ENCODE measurements around the gene SOX13. TPM values are rescaled to one million over a fixed set of nuclear protein-coding genes. Genes with fewer than 3 reads are reported as not detected.

SOX13 gene
- total RNA-seq, 1 experiment from 2014 or later: 53.0 TPM

DNA sequence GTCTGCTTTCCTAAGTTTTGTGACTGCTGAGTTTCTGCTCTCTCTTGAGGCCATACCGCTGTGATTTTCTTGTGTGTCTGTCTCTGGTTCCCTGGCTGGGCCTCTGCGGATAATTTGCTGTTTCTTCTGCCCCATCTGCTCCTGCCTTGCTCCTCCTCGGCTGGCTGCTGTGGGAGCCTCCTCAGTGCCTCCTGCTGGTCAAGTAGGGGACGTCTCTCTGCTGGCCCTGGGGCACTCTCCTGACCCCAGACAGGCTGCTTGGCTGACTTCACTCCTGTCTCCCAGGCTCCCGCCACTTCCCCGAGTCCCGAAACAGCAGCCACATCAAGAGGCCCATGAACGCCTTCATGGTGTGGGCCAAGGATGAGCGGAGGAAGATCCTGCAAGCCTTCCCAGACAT is 50.5 kb downstream of the SOX13 start:
- POLR2A ChIA-PET: no interaction called here
- H3K27me3 ChIP-seq (ENCODE audit: control insufficient read depth, insufficient read depth, low read length): no peaks in the 10 kb centered on the region
- no peaks in the 10 kb centered on the region for H3K9me3 ChIP-seq (ENCODE audit: control insufficient read depth, insufficient read depth, low read depth, low read length)
- in situ Hi-C loops (cut with HindIII; ENCODE audit: low pct_unique_long_range_greater_than_20kb, low sequenced_read_pairs): no loop called here
- CTCF ChIA-PET: no interaction called here
- TF ChIP-seq POLR2AphosphoS5 (IDR thresholded peaks at IDR 0.05; ENCODE audit: low read depth, low read length): no peak
- no peak for TF ChIP-seq TCF7L2 (IDR thresholded peaks at IDR 0.05; ENCODE audit: low read depth, low read length)
- TF ChIP-seq, protein P1, sequence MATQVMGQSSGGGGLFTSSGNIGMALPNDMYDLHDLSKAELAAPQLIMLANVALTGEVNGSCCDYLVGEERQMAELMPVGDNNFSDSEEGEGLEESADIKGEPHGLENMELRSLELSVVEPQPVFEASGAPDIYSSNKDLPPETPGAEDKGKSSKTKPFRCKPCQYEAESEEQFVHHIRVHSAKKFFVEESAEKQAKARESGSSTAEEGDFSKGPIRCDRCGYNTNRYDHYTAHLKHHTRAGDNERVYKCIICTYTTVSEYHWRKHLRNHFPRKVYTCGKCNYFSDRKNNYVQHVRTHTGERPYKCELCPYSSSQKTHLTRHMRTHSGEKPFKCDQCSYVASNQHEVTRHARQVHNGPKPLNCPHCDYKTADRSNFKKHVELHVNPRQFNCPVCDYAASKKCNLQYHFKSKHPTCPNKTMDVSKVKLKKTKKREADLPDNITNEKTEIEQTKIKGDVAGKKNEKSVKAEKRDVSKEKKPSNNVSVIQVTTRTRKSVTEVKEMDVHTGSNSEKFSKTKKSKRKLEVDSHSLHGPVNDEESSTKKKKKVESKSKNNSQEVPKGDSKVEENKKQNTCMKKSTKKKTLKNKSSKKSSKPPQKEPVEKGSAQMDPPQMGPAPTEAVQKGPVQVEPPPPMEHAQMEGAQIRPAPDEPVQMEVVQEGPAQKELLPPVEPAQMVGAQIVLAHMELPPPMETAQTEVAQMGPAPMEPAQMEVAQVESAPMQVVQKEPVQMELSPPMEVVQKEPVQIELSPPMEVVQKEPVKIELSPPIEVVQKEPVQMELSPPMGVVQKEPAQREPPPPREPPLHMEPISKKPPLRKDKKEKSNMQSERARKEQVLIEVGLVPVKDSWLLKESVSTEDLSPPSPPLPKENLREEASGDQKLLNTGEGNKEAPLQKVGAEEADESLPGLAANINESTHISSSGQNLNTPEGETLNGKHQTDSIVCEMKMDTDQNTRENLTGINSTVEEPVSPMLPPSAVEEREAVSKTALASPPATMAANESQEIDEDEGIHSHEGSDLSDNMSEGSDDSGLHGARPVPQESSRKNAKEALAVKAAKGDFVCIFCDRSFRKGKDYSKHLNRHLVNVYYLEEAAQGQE (IDR thresholded peaks at IDR 0.05; ENCODE audit: insufficient read depth in 1 of 2, low read depth in 2 of 2, low read length in 1 of 2): no peak
- TF ChIP-seq SIN3A (IDR thresholded peaks at IDR 0.05; ENCODE audit: borderline replicate concordance, insufficient read depth, low read depth, low read length): no peak
- TF ChIP-seq, protein P2, sequence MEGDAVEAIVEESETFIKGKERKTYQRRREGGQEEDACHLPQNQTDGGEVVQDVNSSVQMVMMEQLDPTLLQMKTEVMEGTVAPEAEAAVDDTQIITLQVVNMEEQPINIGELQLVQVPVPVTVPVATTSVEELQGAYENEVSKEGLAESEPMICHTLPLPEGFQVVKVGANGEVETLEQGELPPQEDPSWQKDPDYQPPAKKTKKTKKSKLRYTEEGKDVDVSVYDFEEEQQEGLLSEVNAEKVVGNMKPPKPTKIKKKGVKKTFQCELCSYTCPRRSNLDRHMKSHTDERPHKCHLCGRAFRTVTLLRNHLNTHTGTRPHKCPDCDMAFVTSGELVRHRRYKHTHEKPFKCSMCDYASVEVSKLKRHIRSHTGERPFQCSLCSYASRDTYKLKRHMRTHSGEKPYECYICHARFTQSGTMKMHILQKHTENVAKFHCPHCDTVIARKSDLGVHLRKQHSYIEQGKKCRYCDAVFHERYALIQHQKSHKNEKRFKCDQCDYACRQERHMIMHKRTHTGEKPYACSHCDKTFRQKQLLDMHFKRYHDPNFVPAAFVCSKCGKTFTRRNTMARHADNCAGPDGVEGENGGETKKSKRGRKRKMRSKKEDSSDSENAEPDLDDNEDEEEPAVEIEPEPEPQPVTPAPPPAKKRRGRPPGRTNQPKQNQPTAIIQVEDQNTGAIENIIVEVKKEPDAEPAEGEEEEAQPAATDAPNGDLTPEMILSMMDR (IDR thresholded peaks at IDR 0.05): no peak
- intact Hi-C loops (cut with micrococcal nuclease; ENCODE audit: unreplicated experiment): loop anchor here (5.0 kb wide), 1 partner anchor 46 kb away; no protein-coding TSS in a partner anchor
- no peak for DNase-seq (ENCODE audit: low read depth, low spot score)
- H3K27ac ChIP-seq (ENCODE audit: low read length): no peak overlapping the region
- H3K36me3 ChIP-seq (ENCODE audit: control insufficient read depth, insufficient read depth, low read length): peaks cover 3% of the 10 kb centered on the region
- ATAC-seq: no peak
- no TSS peak for BruUV-seq (replicated peaks)
- peaks cover 5% of the 10 kb centered on the region for H3K4me1 ChIP-seq (ENCODE audit: control insufficient read depth, insufficient read depth, low read length)
- no peak overlapping the region for H3K4me3 ChIP-seq (ENCODE audit: low read depth in 2 of 2, low read length in 2 of 2)

DNA sequence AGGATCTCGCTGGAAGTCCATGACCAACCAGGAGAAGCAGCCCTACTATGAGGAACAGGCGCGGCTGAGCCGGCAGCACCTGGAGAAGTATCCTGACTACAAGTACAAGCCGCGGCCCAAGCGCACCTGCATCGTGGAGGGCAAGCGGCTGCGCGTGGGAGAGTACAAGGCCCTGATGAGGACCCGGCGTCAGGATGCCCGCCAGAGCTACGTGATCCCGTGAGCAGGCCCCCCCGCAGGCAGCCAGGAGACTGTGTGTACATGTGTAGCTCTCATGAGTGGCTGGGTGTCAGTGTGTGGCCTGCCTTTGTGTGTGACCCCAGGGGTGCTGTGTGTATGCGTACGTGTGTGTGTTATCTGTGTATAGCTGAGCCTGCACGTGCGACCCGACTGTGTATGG is 51.7 kb downstream of the SOX13 start:
- intact Hi-C loops (cut with micrococcal nuclease; ENCODE audit: unreplicated experiment): loop anchor here (5.0 kb wide), 1 partner anchor 47 kb away; no protein-coding TSS in a partner anchor
- in situ Hi-C loops (cut with HindIII; ENCODE audit: low pct_unique_long_range_greater_than_20kb, low sequenced_read_pairs): loop anchor here (25.0 kb wide), 1 partner anchor 262 kb away; the partner anchor contains the start of gene SNRPE

DNA sequence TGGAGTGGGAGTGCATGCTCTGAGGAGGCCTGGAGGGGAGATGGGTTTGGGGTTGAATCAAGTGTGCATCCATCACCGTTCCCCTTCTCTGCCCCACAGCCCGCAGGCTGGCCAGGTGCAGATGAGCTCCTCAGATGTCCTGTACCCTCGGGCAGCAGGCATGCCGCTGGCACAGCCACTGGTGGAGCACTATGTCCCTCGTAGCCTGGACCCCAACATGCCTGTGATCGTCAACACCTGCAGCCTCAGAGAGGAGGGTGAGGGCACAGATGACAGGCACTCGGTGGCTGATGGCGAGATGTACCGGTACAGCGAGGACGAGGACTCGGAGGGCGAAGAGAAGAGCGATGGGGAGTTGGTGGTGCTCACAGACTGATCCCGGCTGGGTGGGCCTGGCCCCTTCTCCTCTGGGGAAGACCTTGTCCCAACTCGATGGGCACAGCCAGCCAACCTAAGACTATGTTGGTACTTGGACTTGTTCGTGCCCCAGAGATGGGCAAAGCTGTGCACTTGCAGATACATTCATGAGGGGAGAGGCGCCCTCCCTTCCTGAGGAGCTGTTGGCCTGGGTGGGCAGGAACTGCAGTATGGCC is 52.9 kb downstream of the SOX13 start:
- no TSS peak for BruUV-seq (replicated peaks)
- in situ Hi-C loops (cut with HindIII; ENCODE audit: low pct_unique_long_range_greater_than_20kb, low sequenced_read_pairs) (loop anchor here (25.0 kb wide), 1 partner anchor 264 kb away; the partner anchor contains the start of gene SNRPE), intact Hi-C loops (cut with micrococcal nuclease; ENCODE audit: unreplicated experiment) (no loop called here)
- Histone ChIP-seq H3K36me3 (ENCODE audit: control insufficient read depth, insufficient read depth, low read length) (peaks cover 3% of the 10 kb centered on the region), H3K9me3 (ENCODE audit: control insufficient read depth, insufficient read depth, low read depth, low read length) (no peaks in the 10 kb centered on the region), H3K4me3 (ENCODE audit: low read depth in 2 of 2, low read length in 2 of 2) (no peak overlapping the region), H3K4me1 (ENCODE audit: control insufficient read depth, insufficient read depth, low read length) (peaks cover 25% of the 10 kb centered on the region), H3K27me3 (ENCODE audit: control insufficient read depth, insufficient read depth, low read length) (no peaks in the 10 kb centered on the region), H3K27ac (ENCODE audit: low read length) (no peak overlapping the region)
- DNase-seq (ENCODE audit: low read depth, low spot score) (no peak), ATAC-seq (no peak)
- CTCF ChIA-PET: no interaction called here
- POLR2A ChIA-PET: no interaction called here
- no peak for TF ChIP-seq POLR2AphosphoS5 (IDR thresholded peaks at IDR 0.05; ENCODE audit: low read depth, low read length)
- TF ChIP-seq, protein P1 (IDR thresholded peaks at IDR 0.05; ENCODE audit: insufficient read depth in 1 of 2, low read depth in 2 of 2, low read length in 1 of 2): no peak
- no peak for TF ChIP-seq TCF7L2 (IDR thresholded peaks at IDR 0.05; ENCODE audit: low read depth, low read length)
- TF ChIP-seq SIN3A (IDR thresholded peaks at IDR 0.05; ENCODE audit: borderline replicate concordance, insufficient read depth, low read depth, low read length): no peak
- TF ChIP-seq, protein P2 (IDR thresholded peaks at IDR 0.05): no peak

More for the DNA sequence above, 51.7 kb downstream of the SOX13 start:
- BruUV-seq (replicated peaks): no TSS peak
- POLR2A ChIA-PET: interaction anchor here (0.6 kb wide), 1 partner anchor 264 kb away, joined by 5 read pairs; no protein-coding TSS in a partner anchor
- TF ChIP-seq SIN3A (IDR thresholded peaks at IDR 0.05; ENCODE audit: borderline replicate concordance, insufficient read depth, low read depth, low read length): no peak
- TF ChIP-seq TCF7L2 (IDR thresholded peaks at IDR 0.05; ENCODE audit: low read depth, low read length): no peak
- no peak for TF ChIP-seq POLR2AphosphoS5 (IDR thresholded peaks at IDR 0.05; ENCODE audit: low read depth, low read length)
- H3K27me3 ChIP-seq (ENCODE audit: control insufficient read depth, insufficient read depth, low read length): no peaks in the 10 kb centered on the region
- peaks cover 3% of the 10 kb centered on the region for H3K36me3 ChIP-seq (ENCODE audit: control insufficient read depth, insufficient read depth, low read length)
- ATAC-seq: no peak
- no peak overlapping the region for H3K4me3 ChIP-seq (ENCODE audit: low read depth in 2 of 2, low read length in 2 of 2)
- peaks cover 16% of the 10 kb centered on the region for H3K4me1 ChIP-seq (ENCODE audit: control insufficient read depth, insufficient read depth, low read length)
- CTCF ChIA-PET: no interaction called here
- no peaks in the 10 kb centered on the region for H3K9me3 ChIP-seq (ENCODE audit: control insufficient read depth, insufficient read depth, low read depth, low read length)
- no peak for DNase-seq (ENCODE audit: low read depth, low spot score)
- no peak overlapping the region for H3K27ac ChIP-seq (ENCODE audit: low read length)

All from Panc1 (cell line).